Measurements from ENCODE around the gene CMYA5. TPM values are rescaled to one million over a fixed set of nuclear protein-coding genes. Genes with fewer than 3 reads are reported as not detected.
"Not testable (repeated sequence)": the region's sequence is repeated elsewhere in the genome, so short reads cannot be mapped to it uniquely, and the experiment has no call there.

Gene CMYA5
- total RNA-seq, 1 experiment from 2014 or later: not detected

DNA sequence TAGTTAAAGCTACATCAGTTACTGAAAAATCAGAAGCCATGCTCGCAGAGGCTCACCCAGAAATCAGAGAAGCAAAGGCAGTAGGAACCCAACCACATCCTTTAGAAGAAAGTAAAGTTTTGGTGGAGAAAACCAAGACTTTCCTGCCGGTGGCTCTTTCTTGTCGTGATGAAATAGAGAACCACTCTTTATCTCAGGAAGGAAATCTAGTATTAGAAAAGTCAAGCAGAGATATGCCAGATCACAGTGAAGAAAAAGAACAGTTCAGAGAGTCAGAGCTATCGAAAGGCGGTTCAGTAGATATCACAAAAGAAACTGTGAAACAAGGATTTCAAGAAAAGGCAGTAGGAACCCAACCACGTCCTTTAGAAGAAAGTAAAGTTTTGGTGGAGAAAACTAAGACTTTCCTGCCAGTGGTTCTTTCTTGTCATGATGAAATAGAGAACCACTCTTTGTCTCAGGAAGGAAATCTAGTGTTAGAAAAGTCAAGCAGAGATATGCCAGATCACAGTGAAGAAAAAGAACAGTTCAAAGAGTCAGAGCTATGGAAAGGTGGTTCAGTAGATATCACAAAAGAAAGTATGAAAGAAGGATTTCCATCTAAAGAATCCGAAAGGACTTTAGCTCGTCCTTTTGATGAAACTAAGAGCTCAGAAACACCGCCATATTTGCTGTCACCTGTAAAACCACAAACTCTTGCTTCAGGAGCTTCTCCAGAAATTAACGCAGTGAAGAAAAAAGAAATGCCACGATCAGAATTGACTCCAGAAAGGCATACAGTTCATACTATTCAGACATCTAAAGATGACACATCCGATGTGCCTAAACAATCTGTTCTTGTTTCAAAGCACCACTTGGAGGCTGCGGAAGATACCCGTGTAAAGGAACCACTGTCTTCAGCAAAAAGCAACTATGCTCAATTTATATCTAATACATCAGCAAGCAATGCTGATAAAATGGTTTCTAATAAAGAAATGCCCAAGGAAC is 47.2 kb downstream of the CMYA5 start:
- in situ Hi-C loops (cut with HindIII; ENCODE audit: low pct_unique_long_range_greater_than_20kb, low sequenced_read_pairs): no loop called here
- DNase-seq (ENCODE audit: low read depth): no peak

GRCh38 chr5:79738349-79738748 is 48.7 kb downstream of the CMYA5 start:
- no peak for DNase-seq (ENCODE audit: low read depth)
- in situ Hi-C loops (cut with HindIII; ENCODE audit: low pct_unique_long_range_greater_than_20kb, low sequenced_read_pairs): no loop called here

- in situ Hi-C loops (cut with HindIII; ENCODE audit: low pct_unique_long_range_greater_than_20kb, low sequenced_read_pairs): no loop called here
- DNase-seq (ENCODE audit: low read depth): no peak
These were observed 53.0 kb downstream of the CMYA5 start for GRCh38 chr5:79742549-79743136.

- in situ Hi-C loops (cut with HindIII; ENCODE audit: low pct_unique_long_range_greater_than_20kb, low sequenced_read_pairs): no loop called here
- DNase-seq (ENCODE audit: low read depth): no peak
These were observed 54.4 kb downstream of the CMYA5 start for GRCh38 chr5:79743846-79744605.

- no peak for DNase-seq (ENCODE audit: low read depth)
- in situ Hi-C loops (cut with HindIII; ENCODE audit: low pct_unique_long_range_greater_than_20kb, low sequenced_read_pairs): no loop called here
These were observed 55.6 kb downstream of the CMYA5 start for GRCh38 chr5:79745255-79745654.

DNA sequence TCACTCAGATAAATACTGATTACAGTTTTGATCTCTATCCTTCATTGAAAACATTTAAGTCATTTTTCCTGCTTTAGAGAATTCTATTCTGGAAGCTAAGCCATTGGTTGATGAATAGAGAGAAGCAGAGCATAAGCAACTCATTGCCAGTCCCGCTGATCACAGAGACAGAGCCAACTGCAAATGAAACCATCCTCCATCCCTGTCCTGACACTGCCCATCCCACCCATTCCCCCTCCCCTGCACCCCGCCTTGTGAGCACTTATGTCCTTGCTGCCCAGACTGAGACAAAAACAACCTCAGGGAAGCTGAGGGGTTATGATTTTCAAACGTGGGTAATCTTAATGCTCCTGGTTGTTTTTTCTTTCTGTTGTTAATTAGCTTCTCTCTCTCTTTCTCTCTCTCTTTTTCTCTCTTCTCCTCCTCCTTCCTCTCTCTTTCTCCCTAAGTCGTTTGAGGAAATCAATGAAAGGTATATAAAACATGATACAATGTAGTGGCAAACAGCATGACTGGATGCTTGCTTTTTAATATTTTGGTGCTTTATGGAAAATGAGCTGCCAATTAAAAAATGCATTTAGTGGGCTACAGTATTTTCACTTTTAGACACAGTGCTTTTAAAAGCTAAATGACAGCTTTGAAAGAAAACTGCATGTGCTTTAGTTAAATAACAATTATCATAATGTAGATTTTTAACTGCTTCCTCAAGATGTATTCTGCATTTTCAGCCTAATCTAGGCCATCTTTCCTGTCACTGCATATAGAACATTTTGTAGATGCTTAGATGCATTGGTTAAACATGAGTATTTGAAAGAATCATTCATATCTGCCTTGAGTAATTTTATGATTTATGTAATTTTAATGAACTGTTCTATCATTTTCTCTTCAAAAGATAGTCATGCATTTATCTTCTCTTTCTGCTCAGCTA is 57.3 kb downstream of the CMYA5 start:
- DNase-seq (ENCODE audit: low read depth): no peak
- in situ Hi-C loops (cut with HindIII; ENCODE audit: low pct_unique_long_range_greater_than_20kb, low sequenced_read_pairs): no loop called here

GRCh38 chr5:79750611-79751510 is 61.2 kb downstream of the CMYA5 start:
- no peak for DNase-seq (ENCODE audit: low read depth)
- in situ Hi-C loops (cut with HindIII; ENCODE audit: low pct_unique_long_range_greater_than_20kb, low sequenced_read_pairs): no loop called here

GRCh38 chr5:79753092-79753491 is 63.5 kb downstream of the CMYA5 start:
- in situ Hi-C loops (cut with HindIII; ENCODE audit: low pct_unique_long_range_greater_than_20kb, low sequenced_read_pairs): no loop called here
- DNase-seq (ENCODE audit: low read depth): no peak

GRCh38 chr5:79753877-79754645 is 64.4 kb downstream of the CMYA5 start:
- in situ Hi-C loops (cut with HindIII; ENCODE audit: low pct_unique_long_range_greater_than_20kb, low sequenced_read_pairs): no loop called here
- no peak for DNase-seq (ENCODE audit: low read depth)

DNA sequence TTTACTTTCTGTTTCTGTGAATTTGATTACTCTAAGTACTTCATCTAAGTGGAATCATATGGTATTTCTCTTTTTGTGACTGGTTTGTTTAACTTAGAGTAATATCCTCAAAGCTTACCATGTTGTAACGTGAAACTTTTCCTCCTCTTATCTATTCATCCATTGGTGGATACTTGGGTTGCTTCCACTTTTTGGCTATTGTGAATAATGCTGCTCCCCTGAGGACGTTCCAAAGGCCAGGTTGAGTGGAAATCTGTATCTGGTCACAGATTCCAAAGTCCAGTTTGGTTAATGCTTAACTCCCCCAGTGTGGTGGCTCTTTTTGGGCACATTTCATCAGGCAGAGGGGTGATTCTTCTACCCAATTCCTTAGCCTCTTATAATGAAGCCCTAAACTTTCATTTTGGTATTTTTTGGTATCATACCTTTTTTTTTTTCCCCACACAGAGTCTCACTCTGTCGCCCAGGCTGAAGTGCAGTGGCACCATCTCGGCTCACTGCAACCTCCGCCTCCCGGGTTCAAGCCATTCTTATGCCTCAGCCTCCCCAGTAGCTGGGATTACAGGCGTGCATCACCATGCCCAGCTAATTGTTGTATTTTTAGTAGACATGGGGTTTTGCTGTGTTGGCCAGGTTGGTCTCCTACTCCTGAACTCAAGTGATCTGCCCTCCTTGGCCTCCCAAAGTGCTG is 65.4 kb downstream of the CMYA5 start:
- no peak for DNase-seq (ENCODE audit: low read depth)
- in situ Hi-C loops (cut with HindIII; ENCODE audit: low pct_unique_long_range_greater_than_20kb, low sequenced_read_pairs): no loop called here

DNA sequence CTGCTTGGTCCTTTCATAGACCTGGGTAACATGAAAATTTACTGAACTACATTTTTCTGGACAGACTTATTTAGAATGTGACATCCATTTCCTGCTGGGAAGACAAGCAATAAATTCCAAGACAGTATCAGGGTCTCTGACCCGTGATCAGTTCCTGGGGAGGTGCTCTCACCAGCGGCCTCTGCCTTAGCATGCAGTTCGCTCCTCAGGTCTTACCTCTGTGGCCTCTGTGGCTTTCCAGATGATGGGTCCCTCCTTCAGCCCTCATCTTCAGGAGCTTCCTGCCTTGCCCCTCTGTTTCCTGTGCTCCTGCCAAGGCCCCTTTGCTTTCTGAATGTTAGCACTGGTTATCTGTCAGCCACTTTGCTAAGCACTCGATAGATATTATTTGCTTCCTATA is 66.4 kb downstream of the CMYA5 start:
- in situ Hi-C loops (cut with HindIII; ENCODE audit: low pct_unique_long_range_greater_than_20kb, low sequenced_read_pairs): no loop called here

GRCh38 chr5:79759436-79759835 is 69.8 kb downstream of the CMYA5 start:
- in situ Hi-C loops (cut with HindIII; ENCODE audit: low pct_unique_long_range_greater_than_20kb, low sequenced_read_pairs): no loop called here
- no peak for DNase-seq (ENCODE audit: low read depth)

More for the DNA sequence above, 66.4 kb downstream of the CMYA5 start:
- no peak for DNase-seq (ENCODE audit: low read depth)

GRCh38 chr5:79759848-79760247 is 70.2 kb downstream of the CMYA5 start:
- in situ Hi-C loops (cut with HindIII; ENCODE audit: low pct_unique_long_range_greater_than_20kb, low sequenced_read_pairs): no loop called here
- DNase-seq (ENCODE audit: low read depth): no peak

- no peak for DNase-seq (ENCODE audit: low read depth)
- in situ Hi-C loops (cut with HindIII; ENCODE audit: low pct_unique_long_range_greater_than_20kb, low sequenced_read_pairs): no loop called here
These were observed 73.3 kb downstream of the CMYA5 start for GRCh38 chr5:79762929-79763328.

DNA sequence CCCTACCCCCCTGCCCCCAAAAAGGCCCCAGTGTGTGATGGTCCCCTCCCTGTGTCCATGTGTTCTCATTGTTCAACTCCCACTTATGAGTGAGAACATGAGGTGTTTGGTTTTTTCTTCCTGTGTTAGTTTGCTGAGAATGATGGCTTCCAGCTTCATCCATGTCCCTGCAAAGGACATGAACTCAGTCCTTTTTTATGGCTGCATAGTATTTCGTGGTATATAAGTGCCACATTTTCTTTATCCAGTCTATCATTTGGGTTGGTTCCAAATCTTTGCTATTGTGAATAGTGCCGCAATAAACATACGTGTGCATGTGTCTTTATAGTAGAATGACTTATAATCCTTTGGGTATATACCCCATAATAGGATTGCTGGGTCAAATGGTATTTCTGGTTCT is 74.5 kb downstream of the CMYA5 start:
- DNase-seq (ENCODE audit: low read depth); in situ Hi-C loops (cut with HindIII; ENCODE audit: low pct_unique_long_range_greater_than_20kb, low sequenced_read_pairs): not testable (repeated sequence)

DNA sequence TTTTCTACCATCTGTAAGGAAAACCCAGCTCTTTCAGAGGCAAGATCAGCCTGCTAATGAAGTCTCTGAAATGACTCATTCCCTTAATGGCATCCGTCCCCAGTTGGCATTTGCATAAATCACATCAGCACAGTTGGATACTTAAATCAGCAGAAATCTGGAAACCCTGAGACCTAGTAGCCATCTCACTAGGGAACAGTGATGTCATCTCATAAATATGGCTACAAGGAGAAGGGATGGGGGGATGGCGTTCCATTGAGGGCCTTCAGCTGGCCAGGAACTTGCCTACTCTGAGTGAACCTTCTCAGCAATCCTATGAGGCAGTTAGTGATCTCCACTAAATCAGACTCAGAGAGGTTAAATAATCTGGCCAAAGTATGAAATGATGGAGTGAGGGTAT is 81.8 kb downstream of the CMYA5 start:
- no peak for DNase-seq (ENCODE audit: low read depth)
- in situ Hi-C loops (cut with HindIII; ENCODE audit: low pct_unique_long_range_greater_than_20kb, low sequenced_read_pairs): no loop called here

All from Caki2 (cell line).